Tibial nerve (tissue), 3 donors: ENCODE data around the gene ARHGAP6.

ENCODE experiments used
- CTCF ChIP-seq, 5 experiments: fragments of 200-600 bp in 3 of 5; fragments of 450-650 bp in 2 of 5; sonication (generic) in 3 of 5; IDR thresholded peaks; one replicate each; pipeline ENCODE4 v1.5.1; 2016 to 2019; ENCODE audit warnings: antibody characterized with exemption in 5 of 5, mild to moderate bottlenecking in 3 of 5, moderate library complexity in 2 of 5
- POLR2A ChIP-seq, 2 donors: fragments of 450-650 bp; IDR thresholded peaks; one replicate each; pipeline ENCODE4 v1.6.1; 2017; ENCODE audit warnings: antibody characterized with exemption in 2 of 2, mild to moderate bottlenecking in 2 of 2, moderate library complexity in 2 of 2

GRCh38 chrX:11151799-11152559, 513.7 kb downstream of the ARHGAP6 start:
- no peak for TF ChIP-seq POLR2A (IDR thresholded peaks at IDR 0.05)
- TF ChIP-seq CTCF (IDR thresholded peaks at IDR 0.05) = no peak
